NCI-H2081 (cell line): ENCODE results near the gene LBHD2.
"Not testable (repeated sequence)": the region's sequence is repeated elsewhere in the genome, so short reads cannot be mapped to it uniquely, and the experiment has no call there.

Source experiments
- DNase-seq, 2 experiments: peaks; one replicate each; lab custom pipeline; 2025; lab: John Stamatoyannopoulos, UW

Gene LBHD2

DNA sequence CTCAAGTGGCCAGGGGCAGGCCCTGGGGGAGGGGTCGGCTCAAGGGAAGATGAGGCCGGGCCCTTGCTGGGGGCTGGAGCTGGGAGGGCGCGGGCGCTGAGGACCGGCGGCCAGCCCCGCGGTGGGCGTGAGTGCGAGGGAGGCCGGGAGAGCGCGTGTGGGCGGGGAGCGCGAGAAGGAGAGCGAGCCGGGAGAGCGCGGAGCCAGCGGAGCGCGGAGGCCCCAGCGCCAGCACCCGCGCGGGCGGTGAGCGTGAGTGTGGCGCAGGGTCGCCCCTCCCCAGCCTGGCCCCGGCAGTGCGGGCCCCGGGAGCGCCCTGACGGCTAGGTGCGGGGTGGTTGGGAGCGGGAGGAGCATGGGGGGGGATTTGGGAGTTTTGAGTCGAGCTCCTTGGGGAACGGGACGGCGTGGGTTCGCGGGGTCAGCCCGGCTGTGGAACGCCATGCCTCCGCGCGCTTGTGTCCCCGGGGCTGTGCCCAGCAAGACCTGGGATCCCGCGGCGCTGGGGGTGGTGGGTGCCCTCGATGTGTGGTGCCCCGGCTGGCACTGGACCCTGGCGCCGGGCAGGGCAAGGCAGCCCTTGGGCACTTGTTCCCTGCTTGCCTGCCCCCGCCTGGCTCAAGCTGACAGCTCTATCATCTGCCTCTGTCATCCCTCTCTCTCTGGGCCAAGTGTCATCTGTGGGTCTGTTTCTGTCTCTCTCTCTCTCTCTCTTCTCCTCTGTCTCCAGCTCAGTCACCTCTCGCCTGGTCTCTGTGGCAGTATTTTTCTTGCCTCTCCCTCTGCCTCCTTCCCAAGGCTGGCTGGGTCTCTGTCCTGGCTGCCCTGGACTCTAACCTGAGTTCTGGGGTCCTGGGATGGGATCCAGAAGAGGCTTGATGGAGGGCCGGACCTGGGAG is at the start of gene LBHD2:
LBHD2 (plus strand) TSS at position 190 of the 899 bp plus-strand sequence. CDS start 1,803 bp downstream, outside the sequence.
- DNase-seq = no peak

DNA sequence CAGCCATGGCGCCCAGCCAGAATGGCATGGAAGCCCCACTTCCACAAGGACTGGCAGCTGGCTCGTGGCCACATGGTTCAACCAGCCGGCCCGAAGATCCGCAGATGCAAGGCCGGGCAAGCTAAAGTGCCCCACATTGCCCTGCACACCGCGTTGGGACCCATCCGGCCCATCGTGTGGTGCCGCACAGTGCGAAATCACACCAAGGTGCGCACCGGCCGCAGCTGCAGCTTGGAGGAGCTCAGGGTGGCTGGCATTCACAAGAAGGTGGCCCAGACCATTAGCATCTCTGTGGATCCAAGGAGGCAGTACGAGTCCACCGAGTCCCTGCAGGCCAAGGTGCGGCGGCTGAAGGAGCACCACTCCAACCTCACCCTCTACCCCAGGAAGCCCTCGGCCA is 42.5 kb upstream of the LBHD2 start:
- DNase-seq = no peak

DNA sequence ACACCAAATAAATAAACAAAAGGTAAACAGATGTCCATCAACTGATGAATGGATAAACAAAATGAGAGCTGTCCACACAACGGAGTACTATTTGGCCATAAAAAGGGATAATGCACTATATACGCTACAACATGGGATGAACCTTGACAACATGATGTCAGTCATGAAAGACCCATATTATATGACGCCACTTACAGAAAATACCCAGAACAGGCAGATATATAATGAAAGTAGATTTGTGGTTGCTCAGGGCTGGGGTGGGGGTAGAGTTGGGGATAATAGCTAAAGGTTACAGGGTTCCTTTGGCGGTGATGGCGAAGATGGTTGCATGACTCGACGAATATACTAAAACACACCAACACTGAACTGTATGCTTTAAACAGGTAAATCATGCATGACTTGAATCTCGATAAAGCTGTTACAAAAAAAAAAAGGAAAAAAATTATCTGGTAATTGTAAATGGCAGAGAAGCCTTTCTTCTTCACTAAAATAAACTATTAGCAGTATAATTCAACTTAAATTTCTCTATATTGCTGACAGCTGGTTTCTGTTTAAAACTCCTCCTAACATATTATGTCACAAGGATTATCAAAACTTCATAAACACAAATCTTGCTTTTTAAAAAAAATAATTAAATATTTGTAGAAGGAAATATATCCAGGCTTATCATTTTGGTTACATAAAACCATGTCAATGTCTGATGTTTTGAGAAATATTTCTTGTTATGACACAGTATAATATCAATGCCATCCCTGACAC is 40.6 kb upstream of the LBHD2 start:
- DNase-seq = no peak

DNA sequence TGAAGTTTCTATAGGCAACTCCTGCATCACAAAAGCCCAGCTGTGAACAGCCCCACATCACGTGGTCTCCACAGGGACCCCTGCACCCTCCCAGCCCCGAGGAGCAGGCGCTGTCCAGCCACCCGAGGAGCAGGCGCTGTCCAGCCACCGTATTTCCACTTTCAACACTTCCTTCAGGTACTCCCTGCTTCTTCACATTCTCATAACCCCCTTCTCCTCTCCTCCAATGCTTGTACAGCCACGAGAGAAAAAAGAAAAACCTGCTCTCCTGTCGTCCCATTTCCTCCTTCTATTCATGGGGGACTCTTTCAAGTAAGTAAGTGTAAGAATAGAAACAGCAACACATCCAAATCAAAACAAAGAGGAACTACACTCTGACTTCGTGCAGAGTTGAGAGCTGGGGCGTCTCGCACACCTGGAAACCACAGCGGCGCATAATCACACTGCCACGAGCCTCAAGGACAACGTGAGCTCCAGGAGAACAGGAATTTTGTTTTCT is 38.6 kb upstream of the LBHD2 start:
- no peak for DNase-seq

GRCh38 chr14:103047453-103047852 is 36.6 kb upstream of the LBHD2 start:
- DNase-seq = not testable (repeated sequence)

GRCh38 chr14:103050935-103051334 is 33.1 kb upstream of the LBHD2 start:
- DNase-seq = no peak

GRCh38 chr14:103052407-103052806 is 31.6 kb upstream of the LBHD2 start:
- DNase-seq = no peak

- DNase-seq = no peak
Measured at GRCh38 chr14:103055695-103056094, 28.3 kb upstream of the LBHD2 start.

GRCh38 chr14:103056322-103057027 is 27.5 kb upstream of the LBHD2 start:
- peak; percentile 78 to 85 for DNase-seq

DNA sequence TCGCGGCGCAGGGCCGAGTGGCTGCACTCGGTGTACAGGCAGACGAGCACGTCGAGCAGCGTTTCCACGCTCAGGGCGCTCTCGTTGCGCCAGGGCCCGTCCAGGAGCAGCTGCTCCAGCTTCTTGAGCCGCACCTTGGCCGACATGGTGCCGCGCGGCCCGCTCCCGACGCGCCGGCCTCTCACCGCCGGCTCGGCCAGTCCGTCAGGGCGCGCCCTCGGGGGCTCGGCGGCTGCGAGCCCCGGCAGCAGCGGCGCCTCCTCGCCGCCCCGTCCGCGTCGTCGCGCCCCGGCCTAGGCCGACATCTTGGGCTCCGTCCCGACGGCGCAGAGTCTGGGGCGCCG is 27.0 kb upstream of the LBHD2 start:
- DNase-seq = peak in 1 of 2 experiments; percentile 51

DNA sequence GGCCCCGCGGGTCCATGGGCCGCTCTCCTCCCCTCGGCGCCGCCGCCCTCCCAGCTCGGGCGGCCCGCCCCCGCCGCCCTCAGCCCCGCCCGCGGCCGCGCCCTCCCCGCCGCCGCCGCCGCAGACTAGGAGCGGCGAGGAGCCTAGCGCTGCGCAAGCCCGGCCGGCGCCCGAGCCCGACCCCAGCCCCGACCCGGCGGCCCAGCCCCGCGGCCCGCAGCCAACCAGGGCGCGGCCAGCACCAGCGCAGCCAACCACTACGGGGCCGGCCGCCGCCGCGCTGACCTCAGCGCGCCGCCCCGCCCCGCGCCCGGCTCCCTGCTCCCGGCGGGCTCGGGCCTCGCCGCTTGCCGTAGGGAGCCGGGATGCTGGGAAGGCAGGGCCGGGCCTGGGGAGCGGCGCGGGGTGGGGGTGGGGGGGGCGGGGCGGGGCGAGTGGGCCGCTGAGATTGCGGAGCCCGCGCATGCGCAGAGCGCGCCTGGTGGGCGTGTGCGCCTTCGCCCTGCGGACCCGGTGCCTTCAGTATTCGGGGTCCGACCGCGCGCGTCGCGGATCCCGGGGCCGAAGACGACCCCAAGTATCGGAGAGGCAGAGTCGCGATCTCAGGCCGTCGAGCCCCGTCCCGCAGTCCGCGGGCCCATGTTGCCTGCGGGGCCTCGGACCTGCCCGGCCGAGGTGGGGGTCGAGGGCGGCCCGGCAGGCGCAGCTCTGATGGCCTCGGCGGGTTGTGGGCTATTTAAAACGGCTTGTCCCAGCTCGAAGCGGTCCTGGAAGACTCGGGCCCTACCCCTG is 26.4 kb upstream of the LBHD2 start, which contains the start of gene CDC42BPB:
CDC42BPB (minus strand) TSS at position 178 of the 792 bp plus-strand sequence. CDS start 376 bp downstream, outside the sequence.
- DNase-seq = peak; percentile 92 to 96

- no peak for DNase-seq
Measured at GRCh38 chr14:103058164-103059055, 25.6 kb upstream of the LBHD2 start.

DNA sequence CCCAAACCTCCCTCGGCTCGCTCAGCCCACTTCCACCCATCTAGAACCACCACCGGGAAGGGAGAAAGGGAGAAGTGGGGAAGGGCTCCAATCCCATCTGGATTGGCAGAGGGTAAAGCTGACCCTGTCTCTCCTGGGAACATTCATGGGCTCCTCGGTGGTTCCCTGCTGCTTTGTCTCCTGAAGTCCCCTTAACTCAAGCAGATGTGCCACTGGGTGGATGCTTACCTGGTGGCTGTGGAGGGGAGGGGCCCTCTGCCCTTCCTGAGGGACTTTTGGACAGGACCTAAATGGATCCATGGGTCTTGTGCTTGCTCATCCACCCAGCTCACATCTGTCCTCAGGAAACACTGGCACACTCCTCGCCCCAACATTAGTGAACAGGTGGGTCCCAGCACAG is 24.5 kb upstream of the LBHD2 start:
- DNase-seq = no peak

- DNase-seq = no peak
Measured at GRCh38 chr14:103061482-103061976, 22.5 kb upstream of the LBHD2 start.

DNA sequence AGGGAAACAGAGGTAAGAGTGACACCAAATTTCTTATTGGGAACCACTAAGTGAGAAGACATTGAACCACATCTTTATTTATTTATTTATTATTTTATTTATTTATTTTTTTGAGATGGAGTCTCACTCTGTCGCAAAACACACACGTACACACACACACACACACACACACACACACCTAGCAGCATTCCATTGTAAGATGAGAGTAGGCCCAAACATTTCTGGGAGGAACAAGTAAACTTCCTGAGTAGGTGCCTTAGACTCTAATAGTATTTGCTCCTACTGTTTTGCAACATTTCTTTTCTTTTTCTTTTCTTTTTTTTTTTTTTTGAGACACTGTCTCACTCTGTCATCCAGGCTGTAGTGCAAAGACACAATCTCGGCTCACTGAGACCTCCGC is 19.6 kb upstream of the LBHD2 start:
- DNase-seq = no peak

DNA sequence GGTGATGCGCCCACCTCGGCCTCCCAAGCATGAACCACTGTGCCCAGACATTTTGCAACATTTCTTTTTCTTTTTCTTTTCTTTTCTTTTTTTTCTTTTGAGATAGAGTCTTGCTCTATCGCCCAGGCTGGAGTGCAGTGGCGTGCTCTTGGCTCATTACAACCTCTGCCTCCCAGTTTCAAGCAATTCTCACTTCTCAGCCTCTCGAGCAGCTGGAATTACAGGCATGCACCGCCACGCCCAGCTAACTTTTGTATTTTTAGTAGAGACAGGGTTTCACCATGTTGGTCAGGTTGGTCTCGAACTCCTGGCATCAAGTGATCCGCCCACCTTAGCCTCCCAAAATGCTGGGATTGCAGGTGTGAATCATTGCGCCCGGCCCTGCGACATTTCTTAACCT is 19.0 kb upstream of the LBHD2 start:
- DNase-seq = no peak

GRCh38 chr14:103065861-103066260 is 18.1 kb upstream of the LBHD2 start:
- no peak for DNase-seq

DNA sequence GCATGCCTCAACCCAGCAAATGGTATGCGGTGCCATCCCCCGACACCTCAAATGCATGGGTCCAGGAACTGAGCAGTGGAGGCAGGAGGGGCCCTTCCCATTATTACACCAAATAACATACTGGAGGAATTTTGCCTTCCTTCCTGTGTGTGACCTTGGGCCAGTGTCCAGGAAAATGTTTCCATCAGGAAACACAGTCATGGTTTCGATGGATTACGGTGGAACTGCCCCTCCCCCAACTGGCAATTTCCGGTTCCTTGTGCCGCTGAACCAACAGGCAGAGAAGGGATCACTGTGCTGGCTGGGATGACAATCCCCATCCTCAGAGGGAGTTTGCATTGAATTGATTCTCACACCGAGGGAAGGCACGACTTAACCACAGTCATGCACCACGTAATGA is 17.6 kb upstream of the LBHD2 start:
- DNase-seq = no peak

DNA sequence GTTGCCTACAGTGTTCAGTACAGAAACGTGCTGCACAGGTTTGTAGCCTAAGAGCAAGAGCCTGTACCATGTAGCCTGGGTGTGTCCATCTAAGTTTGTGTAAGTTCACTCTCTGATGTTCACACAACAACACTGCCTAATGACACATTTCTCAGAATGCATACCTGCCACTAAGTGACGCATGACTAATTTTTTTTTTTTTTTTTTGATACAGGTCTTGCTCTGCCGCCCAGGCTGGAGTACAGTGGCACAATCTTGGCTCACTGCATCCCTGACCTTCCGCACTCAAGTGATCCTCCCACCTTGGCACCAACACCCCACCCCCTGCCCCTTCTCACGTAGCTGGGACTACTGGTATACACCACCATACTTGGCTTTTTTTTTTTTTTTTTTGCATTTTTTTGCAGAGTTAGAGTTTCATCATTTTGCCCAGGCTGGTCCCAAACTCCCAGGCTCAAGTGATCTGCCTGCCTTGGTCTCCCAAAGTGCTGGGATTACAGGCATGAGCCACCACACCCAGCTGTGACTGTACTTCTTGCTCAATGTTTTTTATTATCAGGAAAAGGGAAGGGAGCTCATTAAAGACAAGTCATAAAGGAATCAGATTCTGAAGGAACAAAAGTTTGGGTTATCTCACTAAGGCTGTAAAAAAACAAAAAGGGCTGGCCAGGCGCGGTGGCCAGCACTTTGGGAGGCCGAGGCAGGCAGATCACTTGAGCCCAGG is 16.6 kb upstream of the LBHD2 start:
- no peak for DNase-seq
